Fibroblast of skin of left quadriceps (primary cell): ENCODE results near the gene INS.

Experiments
- DNase-seq, 2 experiments: peaks; one replicate each; pipeline ENCODE4 v3.0.0-alpha.2; 2013; ENCODE audit warnings: low read depth in 2 of 2

INS gene

GRCh38 chr11:2164861-2165555 is 4.0 kb upstream of the INS start:
- DNase-seq: no peak

GRCh38 chr11:2164081-2164480 is 3.1 kb upstream of the INS start:
- DNase-seq: no peak

GRCh38 chr11:2163428-2163978 is 2.5 kb upstream of the INS start:
- no peak for DNase-seq

- DNase-seq: no peak
Measured at GRCh38 chr11:2159536-2160413, 1.2 kb downstream of the INS start.

- DNase-seq: no peak
Measured at GRCh38 chr11:2158966-2159365, 2.0 kb downstream of the INS start.

GRCh38 chr11:2158296-2158737 is 2.7 kb downstream of the INS start:
- DNase-seq: no peak

- DNase-seq: no peak
Measured at GRCh38 chr11:2157294-2158040, 3.5 kb downstream of the INS start.

GRCh38 chr11:2156416-2157182 is 4.4 kb downstream of the INS start:
- DNase-seq: no peak

GRCh38 chr11:2155511-2155910 is 5.5 kb downstream of the INS start:
- DNase-seq: no peak

- DNase-seq: no peak
Measured at GRCh38 chr11:2154889-2155288, 6.1 kb downstream of the INS start.

- DNase-seq: no peak
Measured at GRCh38 chr11:2154195-2154585, 6.8 kb downstream of the INS start.

- no peak for DNase-seq
Measured at GRCh38 chr11:2153581-2154194, 7.3 kb downstream of the INS start.

GRCh38 chr11:2151500-2152257 is 9.3 kb downstream of the INS start:
- no peak for DNase-seq

- no peak for DNase-seq
Measured at GRCh38 chr11:2149864-2150847, 10.9 kb downstream of the INS start.

GRCh38 chr11:2149460-2149859 is 11.5 kb downstream of the INS start:
- no peak for DNase-seq

GRCh38 chr11:2148595-2148994 is 12.4 kb downstream of the INS start:
- DNase-seq: no peak

- no peak for DNase-seq
Measured at GRCh38 chr11:2147391-2147790, 13.6 kb downstream of the INS start.

- no peak for DNase-seq
Measured at GRCh38 chr11:2146051-2146450, 15.0 kb downstream of the INS start.
